OCI-LY3 (cell line): ENCODE data around the gene TMEM201.

Experiments used
- H2AFZ ChIP-seq: fragments of 200-600, 300-600 bp; shearing (Covaris generic); 2 replicates; pipeline ENCODE4 v1.6.0; 2014; ENCODE audit warnings: antibody characterized with exemption, low read depth, low read length
- H3K27ac ChIP-seq: fragments of 200-600, 300-600 bp; sonication (generic); 2 replicates; pipeline ENCODE4 v1.5.1; 2014; ENCODE audit warnings: mild to moderate bottlenecking, low read length, moderate library complexity, mixed read lengths
- H3K27me3 ChIP-seq: fragments of 200-600, 300-600 bp; sonication (generic); 2 replicates; pipeline ENCODE4 v1.6.1; 2014; ENCODE audit warnings: low read depth, low read length, mixed read lengths
- H3K36me3 ChIP-seq: fragments of 200-600, 300-600 bp; sonication (generic); replicated peaks from 2 replicates; pipeline ENCODE3; 2014; ENCODE audit warnings: low read depth, low read length, mixed read lengths
- H3K4me1 ChIP-seq: fragments of 300-600, 200-600 bp; sonication (generic); 2 replicates; pipeline ENCODE4 v1.6.1; 2014; ENCODE audit warnings: low read length, mixed read lengths
- H3K4me2 ChIP-seq: fragments of 200-600, 300-600 bp; sonication (generic); 2 replicates; pipeline ENCODE4 v1.6.1; 2014; ENCODE audit warnings: low read length, mixed read lengths
- H3K4me3 ChIP-seq: fragments of 300-600, 200-600 bp; sonication (generic); 2 replicates; pipeline ENCODE4 v1.5.1; 2014; ENCODE audit warnings: antibody characterized with exemption, mild to moderate bottlenecking, low read length, moderate library complexity
- H3K79me2 ChIP-seq: fragments of 300-600, 200-600 bp; shearing (Covaris generic); 2 replicates; pipeline ENCODE4 v1.6.1; 2014; ENCODE audit warnings: mild to moderate bottlenecking, low read length, mixed read lengths
- H3K9ac ChIP-seq: fragments of 300-600, 200-600 bp; shearing (Covaris generic); 2 replicates; pipeline ENCODE4 v1.6.0; 2014; ENCODE audit warnings: mild to moderate bottlenecking, low read length, moderate library complexity
- H3K9me3 ChIP-seq: fragments of 200-600, 300-600 bp; shearing (Covaris generic); 2 replicates; pipeline ENCODE4 v1.6.1; 2014; ENCODE audit warnings: low read length, mixed read lengths; ENCODE audit not compliant: insufficient read depth
- H4K20me1 ChIP-seq: fragments of 200-600, 300-600 bp; sonication (generic); 2 replicates; pipeline ENCODE4 v1.6.1; 2016; ENCODE audit warnings: low read length, mixed read lengths; ENCODE audit not compliant: insufficient read depth
- CTCF ChIP-seq: fragments of 200-600, 300-600 bp; sonication (generic); IDR thresholded peaks from 2 replicates; pipeline ENCODE4 v1.5.1; 2014; ENCODE audit warnings: antibody characterized with exemption, low read length, low read depth
- EZH2phosphoT487 ChIP-seq: fragments of 200-600 bp; shearing (Covaris generic); IDR thresholded peaks from 2 replicates; pipeline ENCODE4 v1.6.1; 2018; ENCODE audit warnings: antibody characterized with exemption, mixed run types, low read depth

TMEM201 gene

GRCh38 chr1:9595156-9595967 is 6.7 kb downstream of the TMEM201 start:
- no peak for TF ChIP-seq EZH2phosphoT487
- no peak for TF ChIP-seq CTCF
- H3K4me2 ChIP-seq = no peak overlapping the region
- H3K36me3 ChIP-seq = no peaks in the 10 kb centered on the region
- H2AFZ ChIP-seq = no peak overlapping the region
- peaks cover 35% of the 10 kb centered on the region for H4K20me1 ChIP-seq
- H3K4me3 ChIP-seq = no peak overlapping the region
- no peak overlapping the region for H3K9ac ChIP-seq
- H3K4me1 ChIP-seq = peaks cover 15% of the 10 kb centered on the region
- H3K27ac ChIP-seq = no peak overlapping the region
- H3K9me3 ChIP-seq = no peaks in the 10 kb centered on the region
- H3K79me2 ChIP-seq = peaks cover 57% of the 10 kb centered on the region
- H3K27me3 ChIP-seq = no peaks in the 10 kb centered on the region

DNA sequence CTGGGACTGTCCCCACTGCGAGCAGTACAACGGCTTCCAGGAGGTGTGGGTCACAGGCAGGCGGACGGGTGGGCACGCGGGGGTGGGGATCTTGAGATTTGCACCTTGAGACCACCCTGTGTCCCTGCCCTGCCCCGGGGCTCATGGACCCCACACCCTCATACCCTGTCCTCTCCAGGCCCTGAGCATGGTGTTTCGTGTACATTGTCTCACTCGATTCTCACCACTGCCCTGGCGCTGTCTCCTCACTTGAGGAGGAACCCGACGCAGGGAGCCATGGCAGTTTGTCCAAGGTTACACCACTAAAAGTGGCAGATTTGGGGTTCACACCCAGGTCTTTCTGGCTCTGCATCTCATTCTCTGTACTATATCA is 7.2 kb downstream of the TMEM201 start:
- Histone ChIP-seq H3K79me2 (peaks cover 52% of the 10 kb centered on the region), H3K36me3 (no peaks in the 10 kb centered on the region), H3K27ac (no peak overlapping the region), H3K4me2 (no peak overlapping the region), H4K20me1 (peaks cover 29% of the 10 kb centered on the region), H3K9me3 (no peaks in the 10 kb centered on the region), H3K27me3 (no peaks in the 10 kb centered on the region), H3K9ac (no peak overlapping the region), H2AFZ (no peak overlapping the region), H3K4me3 (no peak overlapping the region), H3K4me1 (peaks cover 9% of the 10 kb centered on the region)
- no peak for TF ChIP-seq EZH2phosphoT487
- no peak for TF ChIP-seq CTCF

GRCh38 chr1:9596415-9597123 is 7.9 kb downstream of the TMEM201 start:
- Histone ChIP-seq H3K9ac (no peak overlapping the region), H3K27ac (no peak overlapping the region), H4K20me1 (peaks cover 23% of the 10 kb centered on the region), H3K79me2 (peaks cover 45% of the 10 kb centered on the region), H3K4me2 (no peak overlapping the region), H3K9me3 (no peaks in the 10 kb centered on the region), H3K4me1 (peaks cover 3% of the 10 kb centered on the region; the same call in 1 of the 2 replicates), H3K36me3 (no peaks in the 10 kb centered on the region), H3K4me3 (no peak overlapping the region), H2AFZ (no peak overlapping the region), H3K27me3 (no peaks in the 10 kb centered on the region)
- no peak for TF ChIP-seq CTCF
- no peak for TF ChIP-seq EZH2phosphoT487
